B cell (primary cell): Measurements from ENCODE around the gene UCP1. TPM values are rescaled to one million over a fixed set of nuclear protein-coding genes. Genes with fewer than 3 reads are reported as not detected.

ENCODE experiments used
- ATAC-seq: fragments of 200-7000 bp; cut with Tn5 transposase; one replicate; pipeline ENCODE4 v1.10.0; 2021; ENCODE audit warnings: low read depth, mild to moderate bottlenecking, moderate number of reproducible peaks, moderate library complexity
- CTCF ChIA-PET: fragments of 350-600 bp; sonication (Branson Sonifier 250); formaldehyde crosslinking; loops from one replicate; lab custom pipeline; 2021; ENCODE audit warnings: antibody characterized with exemption, inconsistent platforms; lab: Charles Lee
- POLR2A ChIA-PET: fragments of 350-600 bp; sonication (Branson Sonifier 250); formaldehyde crosslinking; loops from one replicate; lab custom pipeline; 2021; ENCODE audit warnings: antibody characterized with exemption; lab: Charles Lee
- DNase-seq: peaks from one replicate; pipeline ENCODE4 v3.0.0; 2013
- H2AFZ ChIP-seq: 2 replicates; pipeline ENCODE4 v1.6.1; 2012; ENCODE audit warnings: mild to moderate bottlenecking, low read depth, low read length; ENCODE audit not compliant: insufficient read depth, poor library complexity, severe bottlenecking
- H3K27ac ChIP-seq, 2 donors: 1 replicate in 1 of 2; 2 replicates in 1 of 2; pipeline ENCODE4 v1.5.1; 2012 to 2013; ENCODE audit warnings: low read length in 2 of 2, mild to moderate bottlenecking in 2 of 2, moderate library complexity in 1 of 2
- H3K27me3 ChIP-seq, 4 experiments: fragments of 200-600 bp in 1 of 4; sonication (generic) in 1 of 4; replicated peaks in 1 of 4; 1 replicate in 2 of 4; 2 replicates in 2 of 4; pipeline versions ENCODE4 v1.6.1 to v1.7.0; 2013 to 2016; ENCODE audit warnings: low read length in 3 of 4, mild to moderate bottlenecking in 2 of 4, mixed read lengths in 1 of 4, moderate library complexity in 1 of 4; ENCODE audit not compliant: insufficient read depth in 4 of 4, control insufficient read depth in 3 of 4; ENCODE audit errors: control extremely low read depth in 1 of 4
- H3K36me3 ChIP-seq, 2 experiments: replicated peaks in 1 of 2; 1 replicate in 1 of 2; 2 replicates in 1 of 2; pipeline versions ENCODE4 v1.6.1 to v1.7.1; 2013; ENCODE audit warnings: low read length in 1 of 2; ENCODE audit not compliant: insufficient read depth in 2 of 2, control insufficient read depth in 1 of 2; ENCODE audit errors: control extremely low read depth in 1 of 2, extremely low read depth in 1 of 2
- H3K4me1 ChIP-seq, 2 donors: fragments of 200-600 bp in 1 of 2; sonication (generic) in 1 of 2; 1 replicate in 1 of 2; 2 replicates in 1 of 2; pipeline versions ENCODE4 v1.5.1 to v1.6.1; 2013 to 2017; ENCODE audit warnings: low read length in 2 of 2; ENCODE audit not compliant: control insufficient read depth in 2 of 2, insufficient read depth in 2 of 2
- H3K4me2 ChIP-seq: replicated peaks from 2 replicates; pipeline ENCODE3; 2012; ENCODE audit warnings: mild to moderate bottlenecking, low read depth, low read length; ENCODE audit not compliant: poor library complexity, severe bottlenecking
- H3K4me3 ChIP-seq, 5 experiments: fragments of 200-600 bp in 1 of 5; sonication (generic) in 1 of 5; 1 replicate in 3 of 5; 2 replicates in 2 of 5; pipeline versions ENCODE4 v1.5.1 to v1.7.0; 2011 to 2016; ENCODE audit warnings: low read length in 4 of 5, mild to moderate bottlenecking in 4 of 5, low read depth in 2 of 5, control low read depth in 1 of 5, moderate library complexity in 1 of 5; ENCODE audit not compliant: insufficient read depth in 1 of 5; ENCODE audit errors: control extremely low read depth in 1 of 5, extremely low read depth in 1 of 5
- H3K79me2 ChIP-seq: fragments of 200-600 bp; sonication (generic); one replicate; pipeline ENCODE4 v1.6.0; 2016; ENCODE audit warnings: low read length; ENCODE audit not compliant: control insufficient read depth, insufficient read depth
- H3K9ac ChIP-seq: fragments of 200-600 bp; sonication (generic); 2 replicates; pipeline ENCODE4 v1.6.1; 2017; ENCODE audit warnings: mild to moderate bottlenecking, low read length, moderate library complexity
- H3K9me3 ChIP-seq, 3 donors: one replicate each; pipeline versions ENCODE4 v1.6.1 to v1.7.1; 2013; ENCODE audit warnings: low read length in 2 of 3; ENCODE audit not compliant: control insufficient read depth in 2 of 3, insufficient read depth in 1 of 3; ENCODE audit errors: control extremely low read depth in 1 of 3
- H4K20me1 ChIP-seq: 2 replicates; pipeline ENCODE4 v1.6.0; 2012; ENCODE audit warnings: mild to moderate bottlenecking, low read length; ENCODE audit not compliant: insufficient read depth, control insufficient read depth, poor library complexity, severe bottlenecking
- H3K27ac Mint-ChIP-seq: one replicate; pipeline ENCODE4 v1.8.0; 2021; ENCODE audit warnings: mixed read lengths
- H3K27me3 Mint-ChIP-seq: one replicate; pipeline ENCODE4 v1.8.0; 2021; ENCODE audit warnings: mixed read lengths
- H3K4me1 Mint-ChIP-seq: one replicate; pipeline ENCODE4 v1.8.0; 2021; ENCODE audit warnings: mixed read lengths
- H3K4me3 Mint-ChIP-seq: one replicate; pipeline ENCODE4 v1.8.0; 2021; ENCODE audit warnings: mixed read lengths
- H3K9me3 Mint-ChIP-seq: one replicate; pipeline ENCODE4 v1.8.0; 2022; ENCODE audit warnings: mixed read lengths; ENCODE audit not compliant: insufficient read depth
- CTCF ChIP-seq: fragments of 200-600 bp; IDR thresholded peaks from one replicate; pipeline ENCODE4 v1.8.0; 2022; ENCODE audit warnings: antibody characterized with exemption, mild to moderate bottlenecking
- EZH2 ChIP-seq: IDR thresholded peaks from 2 replicates; pipeline ENCODE4 v1.6.1; 2012; ENCODE audit warnings: borderline replicate concordance, low read depth, mild to moderate bottlenecking, moderate library complexity, low read length; ENCODE audit not compliant: insufficient read depth, poor library complexity, severe bottlenecking
- WGBS: methylation state at CpG from one replicate; pipeline ENCODE4 v1.1.5; 2013; ENCODE audit warnings: missing lambda C conversion rate; ENCODE audit not compliant: insufficient coverage; 5-methylcytosine and 5-hydroxymethylcytosine counted together
- intact Hi-C: fragments of 100-400 bp; cut with micrococcal nuclease; formaldehyde crosslinking; loops from one replicate; pipeline ENCODE4 v1.10.0; 2022
- polyA plus RNA-seq: library from polyadenylated mRNA; depleted of rRNA; stranded (reverse); fragments of >200 nt; gene quantifications from 2 replicates; pipeline ENCODE4 v1.2.3, GENCODE V29; 2012
- total RNA-seq, 2 donors: library from RNA; stranded (reverse); fragments of 120-200 nt in 1 of 2; gene quantifications; 1 replicate in 1 of 2; 2 replicates in 1 of 2; pipeline versions ENCODE4 v1.2.3 to v1.2.4, GENCODE V29; 2013 to 2022

The UCP1 gene
- total and polyA plus RNA-seq, 2 donors (not counting 1 experiment from before 2014, with no cell fraction given): not detected

- H3K27me3 ChIP-seq: peaks cover 0 to 38% (median 30%) of the 10 kb centered on the region in 4 experiments
- TF ChIP-seq CTCF: no peak
- TF ChIP-seq EZH2: no peak
- intact Hi-C loops: loop anchor here (10.0 kb wide), 1 partner anchor 403 kb away; the partner anchor contains the start of gene MAML3
- H3K79me2 ChIP-seq: no peaks in the 10 kb centered on the region
- no peaks in the 10 kb centered on the region for H3K9me3 Mint-ChIP-seq
- no peaks in the 10 kb centered on the region for H3K36me3 ChIP-seq
- no peak overlapping the region for H3K4me3 Mint-ChIP-seq
- H3K4me1 Mint-ChIP-seq: peaks cover 20% of the 10 kb centered on the region
- DNase-seq (no peak), ATAC-seq (no peak)
- no peak overlapping the region for H3K27ac ChIP-seq
- H3K27me3 Mint-ChIP-seq: peaks cover 43% of the 10 kb centered on the region
- no peaks in the 10 kb centered on the region for H3K9me3 ChIP-seq
- H2AFZ ChIP-seq: no peak overlapping the region
- H3K4me2 ChIP-seq: no peak overlapping the region
- H3K4me3 ChIP-seq: no peak overlapping the region
- POLR2A ChIA-PET: interaction anchor here (0.6 kb wide), 1 partner anchor 159 kb away, joined by 6 read pairs; no protein-coding TSS in a partner anchor
- no peak overlapping the region for H3K9ac ChIP-seq
- no peak overlapping the region for H3K27ac Mint-ChIP-seq
- WGBS: 80% methylated on average over 1 of the region's 4 CpGs
- CTCF ChIA-PET: interaction anchor here (2.1 kb wide), 1 partner anchor 198 kb away, joined by 5 read pairs; no protein-coding TSS in a partner anchor
- H3K4me1 ChIP-seq: peaks cover 16% of the 10 kb centered on the region in 2 donors
- H4K20me1 ChIP-seq: no peaks in the 10 kb centered on the region
Measured at GRCh38 chr4:140557831-140558435, 10.8 kb downstream of the UCP1 start.
